ENCODE data around the gene SCLT1. TPM values are rescaled to one million over a fixed set of nuclear protein-coding genes. Genes with fewer than 3 reads are reported as not detected.

Gene SCLT1
- total RNA-seq, 2 donors from 2014 or later: 11.4 to 12.0 TPM

GRCh38 chr4:128908735-128909134 lies 184.6 kb downstream of the SCLT1 start:
- DNase-seq: no peak
- Histone ChIP-seq H3K27ac (ENCODE audit: low read depth, low read length) (no peak overlapping the region), H3K36me3 (ENCODE audit: control insufficient read depth, insufficient read depth, low read length) (no peaks in the 10 kb centered on the region), H3K9ac (ENCODE audit: extremely low read depth, low read length, poor library complexity, severe bottlenecking) (no peak overlapping the region), H3K4me1 (ENCODE audit: control insufficient read depth, insufficient read depth, low read length) (no peaks in the 10 kb centered on the region), H3K4me3 (ENCODE audit: low read length) (no peak overlapping the region), H3K27me3 (ENCODE audit: control insufficient read depth, insufficient read depth, low read length, poor library complexity, severe bottlenecking) (no peaks in the 10 kb centered on the region), H3K9me3 (ENCODE audit: control insufficient read depth, low read length) (no peaks in the 10 kb centered on the region)
- H3K36me3 Mint-ChIP-seq (ENCODE audit: low read depth): no peaks in the 10 kb centered on the region
- H3K9me3 Mint-ChIP-seq: no peaks in the 10 kb centered on the region
- no peaks in the 10 kb centered on the region for H3K4me1 Mint-ChIP-seq
- H3K27ac Mint-ChIP-seq: no peak overlapping the region
- H3K27me3 Mint-ChIP-seq (ENCODE audit: insufficient read depth): no peaks in the 10 kb centered on the region
- WGBS, 2 experiments (ENCODE audit: insufficient coverage in 1 of 2, insufficient read length in 1 of 2): 90 to 97% methylated on average over 3 to 5 of the region's 5 CpGs
- no peak overlapping the region for H3K4me3 Mint-ChIP-seq
- TF ChIP-seq, protein P1, sequence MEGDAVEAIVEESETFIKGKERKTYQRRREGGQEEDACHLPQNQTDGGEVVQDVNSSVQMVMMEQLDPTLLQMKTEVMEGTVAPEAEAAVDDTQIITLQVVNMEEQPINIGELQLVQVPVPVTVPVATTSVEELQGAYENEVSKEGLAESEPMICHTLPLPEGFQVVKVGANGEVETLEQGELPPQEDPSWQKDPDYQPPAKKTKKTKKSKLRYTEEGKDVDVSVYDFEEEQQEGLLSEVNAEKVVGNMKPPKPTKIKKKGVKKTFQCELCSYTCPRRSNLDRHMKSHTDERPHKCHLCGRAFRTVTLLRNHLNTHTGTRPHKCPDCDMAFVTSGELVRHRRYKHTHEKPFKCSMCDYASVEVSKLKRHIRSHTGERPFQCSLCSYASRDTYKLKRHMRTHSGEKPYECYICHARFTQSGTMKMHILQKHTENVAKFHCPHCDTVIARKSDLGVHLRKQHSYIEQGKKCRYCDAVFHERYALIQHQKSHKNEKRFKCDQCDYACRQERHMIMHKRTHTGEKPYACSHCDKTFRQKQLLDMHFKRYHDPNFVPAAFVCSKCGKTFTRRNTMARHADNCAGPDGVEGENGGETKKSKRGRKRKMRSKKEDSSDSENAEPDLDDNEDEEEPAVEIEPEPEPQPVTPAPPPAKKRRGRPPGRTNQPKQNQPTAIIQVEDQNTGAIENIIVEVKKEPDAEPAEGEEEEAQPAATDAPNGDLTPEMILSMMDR (conservative IDR thresholded peaks at IDR 0.05): no peak

DNA sequence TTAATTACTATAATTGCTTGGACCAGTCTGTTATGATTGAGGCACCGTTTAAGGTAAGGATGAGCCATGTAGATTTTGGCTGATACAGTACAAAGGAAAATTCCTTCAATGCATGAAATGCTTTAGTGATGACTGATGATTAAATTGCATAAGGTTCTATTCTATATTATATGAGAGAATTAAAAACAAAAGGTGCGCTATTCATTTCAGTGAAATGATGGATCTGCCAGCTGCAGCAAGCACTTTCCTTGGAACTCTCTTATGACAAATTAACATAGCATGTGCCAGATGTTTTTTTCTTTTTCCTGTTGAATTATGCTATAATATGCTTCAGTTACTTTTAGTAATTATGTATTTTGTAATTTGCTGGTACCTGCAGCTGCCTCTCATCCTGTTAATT lies 185.4 kb downstream of the SCLT1 start:
- 100% methylated on average over 1 to 2 of the region's 2 CpGs for WGBS, 2 experiments (ENCODE audit: insufficient coverage in 1 of 2, insufficient read length in 1 of 2)
- Histone ChIP-seq H3K4me3 (ENCODE audit: low read length) (no peak overlapping the region), H3K27me3 (ENCODE audit: control insufficient read depth, insufficient read depth, low read length, poor library complexity, severe bottlenecking) (no peaks in the 10 kb centered on the region), H3K27ac (ENCODE audit: low read depth, low read length) (no peak overlapping the region), H3K36me3 (ENCODE audit: control insufficient read depth, insufficient read depth, low read length) (no peaks in the 10 kb centered on the region), H3K4me1 (ENCODE audit: control insufficient read depth, insufficient read depth, low read length) (no peaks in the 10 kb centered on the region), H3K9me3 (ENCODE audit: control insufficient read depth, low read length) (no peaks in the 10 kb centered on the region), H3K9ac (ENCODE audit: extremely low read depth, low read length, poor library complexity, severe bottlenecking) (no peak overlapping the region)
- TF ChIP-seq, protein P1 (conservative IDR thresholded peaks at IDR 0.05): no peak
- Mint-ChIP-seq H3K4me3 (no peak overlapping the region), H3K27ac (no peak overlapping the region), H3K4me1 (no peaks in the 10 kb centered on the region), H3K9me3 (no peaks in the 10 kb centered on the region), H3K36me3 (ENCODE audit: low read depth) (no peaks in the 10 kb centered on the region), H3K27me3 (ENCODE audit: insufficient read depth) (no peaks in the 10 kb centered on the region)
- no peak for DNase-seq

DNA sequence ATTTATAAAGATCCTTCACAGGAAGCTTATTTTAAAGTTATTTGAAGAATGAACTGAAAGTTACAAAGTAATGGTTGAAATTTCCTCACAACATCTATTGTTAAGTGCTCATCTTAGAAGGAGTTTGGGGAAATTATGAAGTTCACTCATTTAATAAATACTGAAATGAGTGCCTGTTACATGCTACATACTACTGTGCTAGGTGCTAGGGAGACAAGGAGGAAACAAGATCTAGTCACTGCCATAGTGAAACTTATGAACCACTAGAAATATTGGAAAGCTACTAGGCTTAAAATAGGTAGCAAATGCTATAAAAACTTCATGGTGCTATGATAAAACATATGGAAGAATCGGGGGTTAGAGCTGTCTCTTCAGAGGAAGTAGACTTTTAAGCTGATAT lies 186.8 kb downstream of the SCLT1 start:
- Mint-ChIP-seq H3K27me3 (ENCODE audit: insufficient read depth) (no peaks in the 10 kb centered on the region), H3K4me1 (no peaks in the 10 kb centered on the region), H3K36me3 (ENCODE audit: low read depth) (no peaks in the 10 kb centered on the region), H3K9me3 (no peaks in the 10 kb centered on the region), H3K4me3 (no peak overlapping the region), H3K27ac (no peak overlapping the region)
- DNase-seq: no peak
- Histone ChIP-seq H3K9me3 (ENCODE audit: control insufficient read depth, low read length) (no peaks in the 10 kb centered on the region), H3K27me3 (ENCODE audit: control insufficient read depth, insufficient read depth, low read length, poor library complexity, severe bottlenecking) (no peaks in the 10 kb centered on the region), H3K9ac (ENCODE audit: extremely low read depth, low read length, poor library complexity, severe bottlenecking) (no peak overlapping the region), H3K4me3 (ENCODE audit: low read length) (no peak overlapping the region), H3K4me1 (ENCODE audit: control insufficient read depth, insufficient read depth, low read length) (no peaks in the 10 kb centered on the region), H3K36me3 (ENCODE audit: control insufficient read depth, insufficient read depth, low read length) (no peaks in the 10 kb centered on the region), H3K27ac (ENCODE audit: low read depth, low read length) (no peak overlapping the region)
- 89 to 93% methylated on average over 1 of the region's 1 CpG for WGBS, 2 experiments (ENCODE audit: insufficient coverage in 1 of 2, insufficient read length in 1 of 2)
- TF ChIP-seq, protein P1 (conservative IDR thresholded peaks at IDR 0.05): no peak

Data from endodermal cell (in vitro differentiated cells).